HUDEP-2 (cell line): ENCODE data around the gene VGLL4.

Experiments
- DNase-seq, 76 experiments: peaks; one replicate each; lab custom pipeline; 2025; ENCODE audit not compliant: unreplicated experiment in 76 of 76; lab: John Stamatoyannopoulos, UW

The VGLL4 gene

DNA sequence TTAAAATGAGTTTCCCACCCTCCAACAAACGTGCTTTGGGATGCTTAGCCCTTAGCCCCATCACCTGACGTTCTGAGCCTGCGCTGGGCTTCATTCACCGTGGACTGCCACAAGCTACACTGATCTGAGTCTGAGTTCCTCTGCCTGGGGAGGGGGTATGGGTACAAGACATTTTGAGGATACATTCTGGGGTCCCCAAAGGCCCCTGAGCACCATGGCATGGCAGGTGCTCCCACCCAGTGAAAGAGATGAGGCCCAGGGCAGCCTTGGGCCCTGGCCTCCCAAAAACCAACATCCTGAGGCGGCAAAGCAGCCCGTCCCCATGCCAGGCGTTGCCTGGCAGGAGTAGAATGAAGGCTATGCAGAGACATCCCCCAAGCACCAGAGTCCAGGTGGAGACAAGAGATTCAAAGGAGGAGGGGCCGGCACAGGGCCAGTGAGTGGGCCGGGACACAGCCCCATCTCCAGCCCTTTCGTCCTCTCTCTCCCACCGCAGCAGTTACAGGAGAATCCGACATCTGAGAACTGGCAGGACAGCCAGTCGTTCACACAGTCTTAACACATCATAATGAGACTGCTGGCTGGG lies 74.5 kb downstream of the VGLL4 start:
- no peak for DNase-seq

DNA sequence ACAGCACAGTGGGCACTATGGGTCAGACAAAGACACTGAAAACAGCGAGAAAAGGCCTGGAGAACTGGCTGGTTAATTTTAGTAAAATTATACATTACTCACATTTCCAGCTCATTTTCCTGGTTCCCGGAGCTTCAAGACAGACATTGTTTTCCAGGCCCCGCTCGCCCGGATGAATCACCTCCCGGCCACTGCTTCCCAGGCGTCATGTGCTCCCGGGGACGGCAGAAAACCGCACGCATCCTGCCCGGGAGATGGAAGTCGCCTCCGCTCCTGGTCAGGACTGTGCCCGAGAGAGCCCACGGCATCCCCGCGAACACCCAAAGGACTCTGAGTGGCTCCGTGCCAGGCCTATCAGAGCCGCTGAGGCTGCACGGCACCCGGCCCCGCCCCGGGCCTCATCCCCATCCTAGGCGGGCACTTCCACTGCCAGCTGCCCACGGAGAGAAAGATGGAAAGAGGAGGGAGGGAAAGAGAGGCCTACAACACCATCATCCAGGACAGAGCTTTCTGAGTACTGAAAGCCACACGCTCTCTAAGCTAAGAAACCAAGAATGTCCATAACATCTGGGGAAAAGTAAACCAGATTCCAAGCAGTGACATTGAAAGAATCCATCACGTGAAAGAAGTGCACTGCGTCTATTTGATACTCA lies 75.1 kb downstream of the VGLL4 start:
- no peak for DNase-seq

- no peak for DNase-seq
These were observed 75.9 kb downstream of the VGLL4 start for GRCh38 chr3:11567516-11568467.

GRCh38 chr3:11566916-11567315 lies 76.8 kb downstream of the VGLL4 start:
- no peak for DNase-seq

GRCh38 chr3:11566478-11566877 lies 77.2 kb downstream of the VGLL4 start:
- DNase-seq, result no peak

GRCh38 chr3:11565932-11566331 lies 77.8 kb downstream of the VGLL4 start:
- no peak for DNase-seq

DNA sequence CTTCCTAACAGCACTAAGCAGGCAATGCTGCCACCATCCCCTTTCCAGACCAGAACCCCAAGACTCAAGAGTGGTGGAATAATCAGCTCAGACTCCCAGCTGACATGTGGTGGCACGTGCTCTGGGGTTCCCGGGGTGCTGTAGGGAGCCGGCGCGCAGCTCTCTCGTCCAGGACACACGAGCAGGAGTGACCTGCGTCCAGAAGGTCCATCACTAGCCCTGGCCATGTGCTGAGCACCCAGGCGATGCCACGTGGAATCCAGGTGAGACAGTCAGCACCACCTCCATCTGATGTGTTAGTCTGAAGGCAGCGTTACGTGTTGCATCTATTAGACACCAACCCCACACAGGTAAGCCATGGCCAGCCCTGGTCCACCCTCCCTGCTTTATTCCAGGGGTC lies 78.2 kb downstream of the VGLL4 start:
- no peak for DNase-seq

GRCh38 chr3:11565072-11565471 lies 78.6 kb downstream of the VGLL4 start:
- DNase-seq, result no peak

GRCh38 chr3:11564577-11565001 lies 79.1 kb downstream of the VGLL4 start:
- no peak for DNase-seq

DNA sequence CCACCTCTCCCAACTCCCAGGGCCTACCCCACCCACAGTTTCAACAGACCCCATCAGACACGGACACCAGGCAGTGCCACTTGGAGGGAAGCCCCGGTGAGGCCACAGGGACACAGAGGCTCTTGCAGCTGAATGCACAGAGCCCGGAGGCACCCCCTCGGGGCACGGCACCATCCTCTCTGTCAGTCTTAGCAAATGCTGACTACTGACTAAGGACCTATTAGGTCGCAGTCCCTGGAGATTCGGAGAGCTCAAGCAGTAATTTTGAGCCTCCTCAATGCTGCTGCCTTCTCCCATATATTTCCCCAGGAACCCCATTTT lies 79.9 kb downstream of the VGLL4 start:
- no peak for DNase-seq

GRCh38 chr3:11563159-11563864 lies 80.4 kb downstream of the VGLL4 start:
- DNase-seq, result no peak

DNA sequence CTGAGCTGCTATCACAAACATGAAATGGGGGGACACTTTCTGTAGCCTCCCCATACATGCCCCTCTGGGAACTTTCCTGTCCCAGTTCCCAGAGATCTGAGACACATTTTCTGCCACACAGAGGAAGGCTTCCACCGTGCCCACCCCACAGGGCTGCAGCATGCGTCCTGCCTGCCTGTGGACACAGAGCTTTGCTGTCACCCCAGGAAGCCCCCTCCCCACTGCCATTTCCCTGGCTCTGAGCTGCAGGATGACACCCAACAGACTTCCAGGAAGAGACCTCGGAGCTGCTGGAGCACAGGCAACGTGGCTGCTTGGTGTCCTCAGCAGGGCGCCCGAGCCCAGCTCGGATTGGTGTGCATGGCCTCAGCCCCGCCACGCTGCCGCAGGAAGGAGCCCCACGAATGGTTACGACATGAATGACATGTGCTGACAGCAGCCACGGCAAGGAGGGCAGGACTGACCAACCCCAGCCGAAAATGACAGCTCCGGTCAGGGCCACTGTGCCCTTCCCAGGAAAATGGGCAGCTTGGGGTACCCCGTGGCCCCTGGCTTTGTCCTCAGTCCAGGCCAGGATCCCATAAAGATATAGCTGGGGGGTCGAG lies 81.3 kb downstream of the VGLL4 start:
- DNase-seq, result no peak

GRCh38 chr3:11560746-11561145 lies 83.0 kb downstream of the VGLL4 start:
- no peak for DNase-seq

DNA sequence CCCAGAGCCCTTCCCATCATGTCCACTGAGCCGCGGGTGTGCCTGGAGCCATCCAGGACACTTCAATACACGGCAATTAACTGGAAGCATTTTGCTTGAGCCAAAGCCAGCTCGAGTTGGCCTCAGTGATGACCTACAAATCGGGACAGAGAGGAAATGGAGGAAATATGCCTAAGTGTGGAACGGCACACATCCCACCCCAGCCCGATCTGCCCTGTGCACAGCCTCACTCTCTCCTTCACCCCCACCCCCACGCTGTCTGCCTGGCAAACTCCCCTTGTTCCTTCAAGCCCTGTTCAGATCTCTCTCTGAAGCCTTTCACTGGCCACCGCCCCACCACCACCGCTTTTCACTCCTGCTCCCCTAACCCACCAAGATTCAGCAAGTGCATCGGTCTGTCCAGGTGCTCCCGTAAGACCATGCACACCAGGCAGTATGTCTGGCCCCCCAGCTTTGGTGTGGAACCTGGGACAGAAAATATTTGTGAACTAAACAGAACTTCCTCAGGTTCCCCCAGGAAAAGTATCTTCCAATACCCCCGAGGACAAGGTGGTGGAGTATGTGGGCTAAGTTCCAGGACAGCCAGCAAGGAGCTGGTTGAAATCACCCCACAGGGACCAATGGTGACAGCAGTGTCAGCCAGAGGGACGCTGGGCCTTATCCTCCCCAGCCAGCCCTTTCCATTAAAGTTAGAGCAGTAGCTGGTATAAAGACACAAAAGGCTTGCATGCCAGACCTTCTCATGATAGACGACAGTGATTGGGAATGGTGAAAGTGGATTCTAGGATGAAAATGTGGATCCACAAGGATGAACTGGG lies 83.7 kb downstream of the VGLL4 start:
- no peak for DNase-seq

DNA sequence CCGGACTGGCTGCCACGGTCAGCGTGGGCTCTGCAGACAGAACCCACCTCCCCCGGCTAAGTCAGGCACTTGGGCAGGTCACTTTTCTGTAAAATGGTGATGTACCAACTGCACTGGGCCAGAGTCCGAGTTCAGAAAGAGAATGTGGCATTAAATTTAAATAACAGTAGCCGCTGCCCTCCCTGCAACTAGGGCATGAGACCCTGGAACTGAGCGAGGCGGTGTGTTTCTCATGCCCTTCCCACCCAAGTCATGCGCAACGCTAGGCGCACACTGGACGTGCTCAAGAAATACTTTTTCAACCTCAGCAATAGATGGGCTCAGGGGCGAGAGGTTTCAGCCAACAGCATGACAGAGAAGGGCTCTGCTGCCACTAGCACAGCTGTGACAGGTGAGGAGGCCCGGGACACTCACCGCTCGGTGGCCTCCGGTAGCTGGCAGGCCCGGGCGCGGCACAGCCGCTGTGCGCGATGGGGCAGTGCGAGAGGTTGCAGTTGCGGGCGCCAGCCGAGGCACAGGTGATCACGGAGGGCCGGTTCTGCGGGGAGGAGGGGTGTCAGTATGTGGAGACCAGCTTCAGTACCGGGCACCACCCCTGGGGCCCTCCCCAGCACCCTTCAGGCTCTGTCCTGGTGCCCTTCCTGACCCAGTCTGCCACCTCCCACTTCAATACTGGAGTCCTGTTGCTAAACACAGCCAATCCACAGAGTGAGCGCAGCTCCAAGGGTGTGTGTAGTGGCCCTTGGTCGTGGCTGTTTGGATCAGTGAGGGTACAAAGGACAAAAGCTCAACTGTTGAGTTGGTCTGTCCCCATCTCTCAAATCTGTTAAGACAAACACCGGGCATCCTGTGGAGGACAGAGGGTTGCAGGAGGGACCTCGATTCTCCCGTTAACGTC lies 84.5 kb downstream of the VGLL4 start:
- no peak for DNase-seq

- DNase-seq, result no peak
These were observed 85.3 kb downstream of the VGLL4 start for GRCh38 chr3:11558411-11558903.

DNA sequence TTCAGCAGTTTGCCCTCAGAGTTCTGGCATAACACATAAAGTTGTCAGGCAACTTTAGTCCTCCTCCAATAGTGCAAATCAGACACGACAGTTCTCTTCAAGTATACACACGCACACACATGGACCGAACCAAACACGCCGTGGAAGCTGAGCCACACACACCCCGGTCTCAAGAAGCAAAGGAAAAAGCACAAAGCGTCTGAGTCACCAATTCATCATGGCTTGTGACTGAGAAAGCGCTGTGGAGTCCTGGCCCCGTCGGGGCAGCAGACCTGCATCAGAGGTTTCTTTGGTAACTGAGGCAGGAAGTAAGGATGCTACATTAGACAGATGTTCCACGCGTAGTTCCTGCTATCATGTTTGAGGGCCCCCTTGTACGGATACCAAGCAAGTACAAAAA lies 85.7 kb downstream of the VGLL4 start:
- no peak for DNase-seq

- DNase-seq, result no peak
These were observed 86.7 kb downstream of the VGLL4 start for GRCh38 chr3:11556851-11557644.
